Panc1 (cell line): ENCODE data around the gene TNNT3.

ENCODE experiments used
- CTCF ChIP-seq: fragments of 450-650 bp; IDR thresholded peaks from 2 replicates; pipeline ENCODE4 v1.5.1; 2017; ENCODE audit warnings: mild to moderate bottlenecking
- POLR2AphosphoS5 ChIP-seq: IDR thresholded peaks from 2 replicates; pipeline ENCODE4 v1.6.1; 2012; ENCODE audit warnings: mild to moderate bottlenecking, low read depth, low read length, moderate library complexity
- REST ChIP-seq, 2 experiments: IDR thresholded peaks; 2 replicates each; pipeline ENCODE4 v1.6.1; 2011 to 2012; ENCODE audit warnings: low read depth in 2 of 2, control low read depth in 1 of 2, low read length in 1 of 2, mild to moderate bottlenecking in 1 of 2, moderate library complexity in 1 of 2; ENCODE audit not compliant: insufficient read depth in 1 of 2
- SIN3A ChIP-seq: IDR thresholded peaks from 2 replicates; pipeline ENCODE4 v1.6.1; 2012; ENCODE audit warnings: low read depth, mild to moderate bottlenecking, low read length, moderate library complexity, borderline replicate concordance; ENCODE audit not compliant: insufficient read depth
- TCF7L2 ChIP-seq: IDR thresholded peaks from 2 replicates; pipeline ENCODE4 v1.6.1; 2011; ENCODE audit warnings: mild to moderate bottlenecking, low read depth, low read length, inconsistent platforms

- TF ChIP-seq CTCF, result no peak
- TF ChIP-seq TCF7L2, result no peak
- TF ChIP-seq POLR2AphosphoS5, result no peak
- no peak for TF ChIP-seq REST (IDR thresholded peaks at IDR 0.05; ENCODE audit: insufficient read depth in 1 of 2, low read depth in 2 of 2, low read length in 1 of 2)
- TF ChIP-seq SIN3A, result no peak
These were observed 37.9 kb upstream of the TNNT3 start for GRCh38 chr11:1881442-1882264.
